Hepatocyte (in vitro differentiated cells): ENCODE data around the gene EEF1A1.

ENCODE experiments used
- EZH2 ChIP-seq: fragments of 200-600 bp; sonication (generic); IDR thresholded peaks from 2 replicates; pipeline ENCODE4 v1.6.1; 2016; ENCODE audit warnings: antibody characterized with exemption, mild to moderate bottlenecking, borderline replicate concordance
- TF ChIP-seq, protein P1 (sequence below): fragments of 200-600 bp; sonication (generic); IDR thresholded peaks from 2 replicates; pipeline ENCODE4 v1.5.1; 2016; ENCODE audit warnings: antibody characterized with exemption, mild to moderate bottlenecking; ENCODE audit not compliant: poor library complexity

- TF ChIP-seq EZH2: no peak
- TF ChIP-seq, protein P1, sequence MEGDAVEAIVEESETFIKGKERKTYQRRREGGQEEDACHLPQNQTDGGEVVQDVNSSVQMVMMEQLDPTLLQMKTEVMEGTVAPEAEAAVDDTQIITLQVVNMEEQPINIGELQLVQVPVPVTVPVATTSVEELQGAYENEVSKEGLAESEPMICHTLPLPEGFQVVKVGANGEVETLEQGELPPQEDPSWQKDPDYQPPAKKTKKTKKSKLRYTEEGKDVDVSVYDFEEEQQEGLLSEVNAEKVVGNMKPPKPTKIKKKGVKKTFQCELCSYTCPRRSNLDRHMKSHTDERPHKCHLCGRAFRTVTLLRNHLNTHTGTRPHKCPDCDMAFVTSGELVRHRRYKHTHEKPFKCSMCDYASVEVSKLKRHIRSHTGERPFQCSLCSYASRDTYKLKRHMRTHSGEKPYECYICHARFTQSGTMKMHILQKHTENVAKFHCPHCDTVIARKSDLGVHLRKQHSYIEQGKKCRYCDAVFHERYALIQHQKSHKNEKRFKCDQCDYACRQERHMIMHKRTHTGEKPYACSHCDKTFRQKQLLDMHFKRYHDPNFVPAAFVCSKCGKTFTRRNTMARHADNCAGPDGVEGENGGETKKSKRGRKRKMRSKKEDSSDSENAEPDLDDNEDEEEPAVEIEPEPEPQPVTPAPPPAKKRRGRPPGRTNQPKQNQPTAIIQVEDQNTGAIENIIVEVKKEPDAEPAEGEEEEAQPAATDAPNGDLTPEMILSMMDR: no peak
Observed at GRCh38 chr6:73504160-73504559, 16.7 kb downstream of the EEF1A1 start.
